Measurements from ENCODE around the gene GALNS. TPM values are rescaled to one million over a fixed set of nuclear protein-coding genes. Genes with fewer than 3 reads are reported as not detected.

GALNS gene
- total RNA-seq, 1 donor from 2014 or later, result 62.2 TPM

DNA sequence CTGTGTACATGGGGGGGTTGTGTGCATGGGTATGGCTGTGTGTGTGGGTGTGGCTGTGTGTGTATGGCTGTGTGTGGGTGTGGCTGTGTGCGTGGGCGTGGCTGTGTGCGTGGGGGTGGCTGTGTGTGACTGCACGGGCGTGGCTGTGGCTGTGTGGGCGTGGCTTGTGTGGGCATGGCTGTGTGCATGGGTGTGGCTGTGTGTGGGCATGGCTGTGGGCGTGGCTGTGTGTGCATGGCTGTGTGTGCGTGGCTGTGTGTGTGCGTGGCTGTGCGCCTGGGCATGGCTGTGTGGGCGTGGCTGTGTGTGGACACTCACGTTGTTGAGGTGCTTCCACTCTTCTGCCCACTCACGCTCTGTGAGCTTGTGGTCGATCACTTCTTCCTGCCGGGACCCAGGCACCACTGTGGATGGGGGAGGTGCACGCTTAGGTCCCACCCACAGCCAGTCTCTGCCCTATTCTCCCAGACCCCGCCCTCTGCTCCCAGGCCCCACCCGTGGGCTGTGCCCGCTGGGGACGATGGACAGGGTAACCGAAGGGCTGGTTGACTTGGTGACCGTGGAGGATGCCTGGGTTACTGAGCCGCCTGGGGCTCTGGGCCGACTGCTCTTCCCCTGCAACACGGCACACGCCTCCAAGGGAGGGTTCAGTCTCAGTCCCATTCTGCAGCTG is 25.7 kb upstream of the GALNS start:
- no peaks in the 10 kb centered on the region for H3K9me3 ChIP-seq
- no peak for DNase-seq (ENCODE audit: low spot score in 2 of 2)
- H3K4me3 ChIP-seq, result no peak overlapping the region

DNA sequence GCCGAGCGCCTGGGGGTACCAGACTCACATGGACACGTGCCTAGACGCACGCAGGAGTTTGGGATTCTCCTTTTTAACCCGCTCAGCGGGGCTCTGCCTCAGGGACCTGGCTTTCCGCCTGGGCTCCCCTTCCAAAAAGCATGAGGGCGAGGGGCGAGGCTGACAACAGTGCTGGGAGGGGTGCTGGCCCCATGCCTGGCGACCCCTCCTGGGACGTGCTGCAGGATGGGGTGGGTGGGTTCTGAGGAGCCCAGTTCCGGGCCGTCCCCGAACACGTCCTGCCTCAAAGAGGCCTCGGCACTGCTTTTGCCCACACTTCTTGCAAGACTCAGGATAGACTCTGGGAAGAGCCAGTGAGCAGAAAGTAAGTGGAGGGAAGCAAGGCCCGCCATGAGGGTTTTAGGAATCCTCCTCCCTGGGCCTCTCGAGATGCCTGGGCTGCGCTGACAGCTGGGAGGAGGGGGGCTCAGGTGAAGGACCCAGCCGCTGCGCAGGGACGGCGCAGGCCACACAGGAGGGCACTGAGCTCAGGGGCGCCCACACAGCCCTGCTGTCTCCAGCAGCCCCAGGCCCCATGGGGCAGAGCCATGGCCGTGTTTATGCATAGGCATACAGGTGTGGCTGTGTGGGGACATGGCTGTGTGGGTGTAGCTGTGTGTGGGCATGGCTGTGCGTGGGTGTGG is 25.1 kb upstream of the GALNS start:
- TF ChIP-seq, protein P1, sequence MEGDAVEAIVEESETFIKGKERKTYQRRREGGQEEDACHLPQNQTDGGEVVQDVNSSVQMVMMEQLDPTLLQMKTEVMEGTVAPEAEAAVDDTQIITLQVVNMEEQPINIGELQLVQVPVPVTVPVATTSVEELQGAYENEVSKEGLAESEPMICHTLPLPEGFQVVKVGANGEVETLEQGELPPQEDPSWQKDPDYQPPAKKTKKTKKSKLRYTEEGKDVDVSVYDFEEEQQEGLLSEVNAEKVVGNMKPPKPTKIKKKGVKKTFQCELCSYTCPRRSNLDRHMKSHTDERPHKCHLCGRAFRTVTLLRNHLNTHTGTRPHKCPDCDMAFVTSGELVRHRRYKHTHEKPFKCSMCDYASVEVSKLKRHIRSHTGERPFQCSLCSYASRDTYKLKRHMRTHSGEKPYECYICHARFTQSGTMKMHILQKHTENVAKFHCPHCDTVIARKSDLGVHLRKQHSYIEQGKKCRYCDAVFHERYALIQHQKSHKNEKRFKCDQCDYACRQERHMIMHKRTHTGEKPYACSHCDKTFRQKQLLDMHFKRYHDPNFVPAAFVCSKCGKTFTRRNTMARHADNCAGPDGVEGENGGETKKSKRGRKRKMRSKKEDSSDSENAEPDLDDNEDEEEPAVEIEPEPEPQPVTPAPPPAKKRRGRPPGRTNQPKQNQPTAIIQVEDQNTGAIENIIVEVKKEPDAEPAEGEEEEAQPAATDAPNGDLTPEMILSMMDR (IDR thresholded peaks at IDR 0.05), result no peak
- H3K27ac ChIP-seq, result no peak overlapping the region
- H3K27me3 ChIP-seq, result no peaks in the 10 kb centered on the region
- no peaks in the 10 kb centered on the region for H3K36me3 ChIP-seq
- intact Hi-C loops (cut with DNase I), result no loop called here
- no peaks in the 10 kb centered on the region for H3K9me3 ChIP-seq
- H3K4me3 ChIP-seq, result no peak overlapping the region
- H3K4me1 ChIP-seq, result no peaks in the 10 kb centered on the region
- no peak for DNase-seq (ENCODE audit: low spot score in 2 of 2)

More for the DNA sequence above, 25.7 kb upstream of the GALNS start:
- TF ChIP-seq, protein P1 (IDR thresholded peaks at IDR 0.05), result no peak
- H3K27me3 ChIP-seq, result no peaks in the 10 kb centered on the region
- no peak overlapping the region for H3K27ac ChIP-seq
- no peaks in the 10 kb centered on the region for H3K4me1 ChIP-seq
- no peaks in the 10 kb centered on the region for H3K36me3 ChIP-seq
- intact Hi-C loops (cut with DNase I), result no loop called here

DNA sequence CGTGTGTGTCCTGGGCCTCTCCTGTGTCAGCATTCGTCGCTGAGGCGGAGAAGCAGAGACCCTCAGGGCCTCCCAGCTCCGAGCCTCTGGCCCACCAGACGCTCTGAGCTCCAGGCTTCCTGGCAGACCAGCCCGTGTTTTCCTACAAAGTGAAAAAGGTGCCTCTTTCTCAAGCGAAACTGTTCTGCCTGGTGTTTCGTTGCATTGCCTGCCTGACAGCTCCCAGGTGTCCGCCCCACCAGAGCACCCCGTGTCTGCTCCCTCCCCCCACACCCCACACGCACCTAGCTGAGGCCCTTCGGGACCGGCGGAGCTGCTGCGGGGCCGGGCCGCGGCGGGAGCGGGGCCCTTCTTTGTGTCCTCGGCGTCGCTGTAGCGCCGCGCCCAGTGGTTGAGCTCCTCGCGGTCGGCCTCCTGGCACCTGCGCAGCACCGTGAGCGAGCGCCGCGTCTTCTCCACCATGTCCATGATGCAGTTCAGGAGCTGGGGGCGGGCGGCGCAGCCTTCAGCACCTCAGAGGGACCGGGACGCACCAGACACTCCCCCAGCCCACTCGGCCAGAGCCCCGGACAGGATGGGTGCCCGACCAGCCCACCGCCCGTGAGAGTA is 24.4 kb upstream of the GALNS start:
- Histone ChIP-seq H3K27me3 (no peaks in the 10 kb centered on the region), H3K4me3 (no peak overlapping the region), H3K27ac (no peak overlapping the region), H3K9me3 (no peaks in the 10 kb centered on the region), H3K36me3 (no peaks in the 10 kb centered on the region), H3K4me1 (no peaks in the 10 kb centered on the region)
- DNase-seq (ENCODE audit: low spot score in 2 of 2), result no peak
- intact Hi-C loops (cut with DNase I), result no loop called here
- TF ChIP-seq, protein P1 (IDR thresholded peaks at IDR 0.05), result no peak

DNA sequence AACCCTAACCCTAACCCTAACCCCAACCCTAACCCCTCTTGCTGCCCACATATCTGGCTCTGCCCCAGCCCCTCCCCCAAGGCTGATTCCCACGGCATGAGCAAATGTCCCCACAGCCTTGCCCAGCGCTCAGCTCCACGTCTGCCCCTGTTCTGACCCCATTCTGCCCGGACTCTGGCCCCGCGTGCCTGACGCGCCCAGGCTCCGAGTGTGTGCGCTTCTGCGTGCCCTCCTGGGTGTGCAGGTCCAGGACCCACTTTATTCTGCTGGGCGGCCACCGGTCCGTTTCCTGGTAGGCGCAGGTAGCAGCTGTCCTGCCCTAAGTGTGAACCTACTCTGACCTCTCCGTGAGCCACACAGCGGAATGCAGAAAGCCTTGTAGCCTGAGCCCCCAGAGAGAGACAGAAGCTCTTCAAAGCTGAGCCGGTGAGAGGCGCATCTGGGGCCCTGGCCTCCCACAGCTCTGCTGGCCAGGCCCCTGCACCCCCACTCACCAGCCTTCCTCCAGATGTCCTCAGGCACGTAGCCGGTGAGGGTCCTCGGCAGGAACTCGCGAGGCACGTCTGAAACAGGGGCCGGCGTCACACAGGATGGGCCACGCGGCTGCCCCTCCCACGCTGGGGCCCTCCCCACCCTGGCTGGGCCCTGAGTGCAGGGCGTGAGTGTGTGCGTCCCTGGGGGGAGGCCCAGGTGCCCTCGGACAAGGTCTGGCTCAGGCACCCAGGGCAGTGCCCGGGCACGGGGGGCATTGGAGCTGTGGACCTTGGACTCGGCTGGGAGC is 23.7 kb upstream of the GALNS start:
- Histone ChIP-seq H3K4me3 (no peak overlapping the region), H3K27ac (no peak overlapping the region), H3K27me3 (no peaks in the 10 kb centered on the region), H3K36me3 (no peaks in the 10 kb centered on the region), H3K9me3 (no peaks in the 10 kb centered on the region), H3K4me1 (no peaks in the 10 kb centered on the region)
- intact Hi-C loops (cut with DNase I), result no loop called here
- TF ChIP-seq, protein P1 (IDR thresholded peaks at IDR 0.05), result no peak
- no peak for DNase-seq (ENCODE audit: low spot score in 2 of 2)

DNA sequence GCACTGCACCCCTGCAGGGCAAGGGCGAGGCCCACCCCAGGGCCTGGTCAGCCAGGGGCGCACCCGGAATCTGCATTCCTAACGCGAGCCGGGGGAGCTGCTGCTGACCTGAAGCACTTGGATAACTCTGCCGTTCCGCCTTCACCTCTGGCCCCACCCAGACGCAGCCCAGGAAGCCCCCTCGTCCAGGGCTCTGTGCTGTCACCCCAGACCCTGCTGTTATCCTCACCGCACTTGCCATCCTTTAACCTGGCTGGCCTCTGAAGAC is 23.0 kb upstream of the GALNS start:
- intact Hi-C loops (cut with DNase I), result no loop called here
- no peak for DNase-seq (ENCODE audit: low spot score in 2 of 2)
- H3K36me3 ChIP-seq, result no peaks in the 10 kb centered on the region

More for the DNA sequence above, 23.0 kb upstream of the GALNS start:
- no peaks in the 10 kb centered on the region for H3K27me3 ChIP-seq
- H3K27ac ChIP-seq, result no peak overlapping the region
- no peaks in the 10 kb centered on the region for H3K9me3 ChIP-seq
- TF ChIP-seq, protein P1 (IDR thresholded peaks at IDR 0.05), result no peak
- no peaks in the 10 kb centered on the region for H3K4me1 ChIP-seq
- H3K4me3 ChIP-seq, result no peak overlapping the region

Measured in ascending aorta (tissue), 2 donors.